HG03159 (cell line): ENCODE data around the gene TTYH3.
"Not testable (repeated sequence)": the region's sequence is repeated elsewhere in the genome, so short reads cannot be mapped to it uniquely, and the experiment has no call there.

Experiments
- ATAC-seq: cut with Tn5 transposase; IDR thresholded peaks from one replicate; pipeline ENCODE4 v1.9.1; 2021; ENCODE audit warnings: mild to moderate bottlenecking, moderate library complexity; ENCODE audit not compliant: unreplicated experiment

TTYH3 gene

GRCh38 chr7:2631946-2632732 lies at the start of gene TTYH3:
Gene TTYH3 (plus strand): TSS chr7:2631986. CDS start chr7:2632156, 170 bp downstream.
- ATAC-seq = peak; percentile 38

GRCh38 chr7:2582006-2582735 lies 49.6 kb upstream of the TTYH3 start:
- no peak for ATAC-seq

GRCh38 chr7:2583798-2584580 lies 47.8 kb upstream of the TTYH3 start:
- no peak for ATAC-seq

GRCh38 chr7:2585446-2585845 lies 46.3 kb upstream of the TTYH3 start:
- ATAC-seq = no peak

GRCh38 chr7:2586326-2587020 lies 45.3 kb upstream of the TTYH3 start:
- ATAC-seq = no peak

- no peak for ATAC-seq
These were observed 44.7 kb upstream of the TTYH3 start for GRCh38 chr7:2587134-2587533.

- ATAC-seq = no peak
These were observed 44.0 kb upstream of the TTYH3 start for GRCh38 chr7:2587778-2588177.

GRCh38 chr7:2589341-2589740 lies 42.4 kb upstream of the TTYH3 start:
- no peak for ATAC-seq

GRCh38 chr7:2589941-2590340 lies 41.8 kb upstream of the TTYH3 start:
- ATAC-seq = not testable (repeated sequence)

GRCh38 chr7:2592375-2592865 lies 39.4 kb upstream of the TTYH3 start:
- ATAC-seq = no peak

GRCh38 chr7:2593036-2593727 lies 38.6 kb upstream of the TTYH3 start:
- ATAC-seq = no peak

GRCh38 chr7:2594599-2594998 lies 37.2 kb upstream of the TTYH3 start:
- ATAC-seq = no peak

GRCh38 chr7:2595258-2595860 lies 36.4 kb upstream of the TTYH3 start:
- ATAC-seq = no peak

- ATAC-seq = no peak
These were observed 35.1 kb upstream of the TTYH3 start for GRCh38 chr7:2596464-2597272.

- no peak for ATAC-seq
These were observed 34.5 kb upstream of the TTYH3 start for GRCh38 chr7:2597273-2597640.

GRCh38 chr7:2598154-2598823 lies 33.5 kb upstream of the TTYH3 start:
- no peak for ATAC-seq

- ATAC-seq = no peak
These were observed 30.7 kb upstream of the TTYH3 start for GRCh38 chr7:2601065-2601464.

GRCh38 chr7:2601907-2602306 lies 29.9 kb upstream of the TTYH3 start:
- no peak for ATAC-seq
